Activated CD8-positive, alpha-beta memory T cell treated with anti-CD3 and anti-CD28 coated beads for 48 hours (primary cell): Measurements from ENCODE around the gene SUGCT.
"Not testable (repeated sequence)": the region's sequence is repeated elsewhere in the genome, so short reads cannot be mapped to it uniquely, and the experiment has no call there.

Experiments
- DNase-seq, 3 experiments: peaks; one replicate each; pipeline ENCODE4 v3.0.0-alpha.2; 2020; ENCODE audit warnings: low read depth in 2 of 3, low spot score in 2 of 3

Gene SUGCT

GRCh38 chr7:40244226-40244625 lies 109.4 kb downstream of the SUGCT start:
- no peak for DNase-seq

GRCh38 chr7:40248681-40249080 lies 113.9 kb downstream of the SUGCT start:
- DNase-seq, result no peak

GRCh38 chr7:40253444-40253843 lies 118.6 kb downstream of the SUGCT start:
- not testable (repeated sequence) for DNase-seq

- DNase-seq, result no peak
These were observed 129.1 kb downstream of the SUGCT start for GRCh38 chr7:40263752-40264390.

GRCh38 chr7:40267583-40267982 lies 132.8 kb downstream of the SUGCT start:
- no peak for DNase-seq

- DNase-seq, result not testable (repeated sequence)
These were observed 134.0 kb downstream of the SUGCT start for GRCh38 chr7:40268810-40269209.

GRCh38 chr7:40276061-40276460 lies 141.3 kb downstream of the SUGCT start:
- DNase-seq, result no peak

GRCh38 chr7:40279991-40280390 lies 145.2 kb downstream of the SUGCT start:
- DNase-seq, result no peak

- DNase-seq, result no peak
These were observed 148.1 kb downstream of the SUGCT start for GRCh38 chr7:40282858-40283257.

- DNase-seq, result no peak
These were observed 148.6 kb downstream of the SUGCT start for GRCh38 chr7:40283391-40283790.

- DNase-seq, result no peak
These were observed 154.0 kb downstream of the SUGCT start for GRCh38 chr7:40288827-40289226.

- no peak for DNase-seq
These were observed 163.0 kb downstream of the SUGCT start for GRCh38 chr7:40297741-40298311.

- no peak for DNase-seq
These were observed 163.6 kb downstream of the SUGCT start for GRCh38 chr7:40298421-40298820.

GRCh38 chr7:40299097-40299496 lies 164.3 kb downstream of the SUGCT start:
- no peak for DNase-seq

- DNase-seq, result no peak
These were observed 165.4 kb downstream of the SUGCT start for GRCh38 chr7:40300146-40300670.

GRCh38 chr7:40301486-40302068 lies 166.8 kb downstream of the SUGCT start:
- no peak for DNase-seq

- no peak for DNase-seq
These were observed 169.2 kb downstream of the SUGCT start for GRCh38 chr7:40303996-40304395.

- DNase-seq, result no peak
These were observed 170.4 kb downstream of the SUGCT start for GRCh38 chr7:40305229-40305628.

GRCh38 chr7:40306025-40306424 lies 171.2 kb downstream of the SUGCT start:
- DNase-seq, result no peak

- no peak for DNase-seq
These were observed 171.8 kb downstream of the SUGCT start for GRCh38 chr7:40306596-40306995.

GRCh38 chr7:40310258-40310657 lies 175.5 kb downstream of the SUGCT start:
- no peak for DNase-seq

GRCh38 chr7:40311307-40311706 lies 176.5 kb downstream of the SUGCT start:
- no peak for DNase-seq

- DNase-seq, result no peak
These were observed 180.5 kb downstream of the SUGCT start for GRCh38 chr7:40315277-40315676.
